MM.1S (cell line): Measurements from ENCODE around the gene ANTXR1.

Experiments used
- CTCF ChIP-seq: fragments of 300-600 bp; sonication (generic); IDR thresholded peaks from 2 replicates; pipeline ENCODE4 v1.5.1; 2016; ENCODE audit warnings: antibody characterized with exemption, low read length, mixed read lengths
- EZH2 ChIP-seq: fragments of 300-600 bp; sonication (generic); optimal IDR thresholded peaks from 2 replicates; pipeline ENCODE3; 2017; ENCODE audit warnings: low read depth, mild to moderate bottlenecking, antibody characterized with exemption, low read length, mixed read lengths
- EZH2phosphoT487 ChIP-seq: fragments of 300-600 bp; sonication (generic); IDR thresholded peaks from 2 replicates; pipeline ENCODE4 v1.6.1; 2018; ENCODE audit warnings: antibody characterized with exemption, low read length

- no peak for TF ChIP-seq CTCF
- TF ChIP-seq EZH2 = no peak
- TF ChIP-seq EZH2phosphoT487 = no peak
These were observed 48.5 kb downstream of the ANTXR1 start for GRCh38 chr2:69061525-69061924.
